HCT116 (cell line): ENCODE data around the gene KAZN. TPM values are rescaled to one million over a fixed set of nuclear protein-coding genes. Genes with fewer than 3 reads are reported as not detected.

Source experiments
- ATAC-seq: fragments of 200-7000 bp; cut with Tn5 transposase; 2 replicates; pipeline ENCODE4 v1.9.1; 2020; ENCODE audit warnings: mild to moderate bottlenecking, moderate library complexity
- BruUV-seq: library from RNA; stranded (reverse); fragments of 400-500 nt; replicated peaks from 2 replicates; lab custom pipeline; 2021; lab: Mats Ljungman, UMichigan
- CTCF ChIA-PET: fragments of 300-600 bp; sonication (Branson Sonifier 250); formaldehyde crosslinking; loops from one replicate; lab custom pipeline; 2021; ENCODE audit warnings: antibody characterized with exemption; lab: Charles Lee
- POLR2A ChIA-PET: fragments of 300-600, 350-600 bp; sonication (Branson Sonifier 250); formaldehyde crosslinking; loops from one replicate; lab custom pipeline; 2021; ENCODE audit warnings: antibody characterized with exemption; lab: Charles Lee
- RAD21 ChIA-PET, 2 experiments: fragments of 300-600 bp; sonication (Branson Sonifier 250); formaldehyde crosslinking; loops; one replicate each; lab custom pipeline; 2023; ENCODE audit warnings: low total read pairs in 2 of 2; ENCODE audit not compliant: uncharacterized antibody in 2 of 2, unreplicated experiment in 2 of 2, low non-redundant PET in 1 of 2; lab: Charles Lee
- DNase-seq: peaks from one replicate; pipeline ENCODE4 v3.0.0-alpha.2; 2010; ENCODE audit warnings: low read depth, low spot score
- H2AFZ ChIP-seq: fragments of 200-600 bp; shearing (Covaris generic), sonication (generic); 2 replicates; pipeline ENCODE4 v1.6.1; 2017; ENCODE audit warnings: low read depth, mixed run types, mixed read lengths, antibody characterized with exemption, low read length; ENCODE audit not compliant: poor library complexity, severe bottlenecking
- H3K27ac ChIP-seq: 2 replicates; pipeline ENCODE4 v1.5.1; 2012; ENCODE audit warnings: low read depth, low read length
- H3K27me3 ChIP-seq: fragments of 200-600 bp; sonication (generic); 2 replicates; pipeline ENCODE4 v1.6.1; 2016; ENCODE audit warnings: mixed run types, low read length, mixed read lengths; ENCODE audit not compliant: insufficient read depth
- H3K36me3 ChIP-seq, 2 experiments: fragments of 200-500 bp in 1 of 2; fragments of 200-600 bp in 1 of 2; sonication (Bioruptor generic) in 1 of 2; sonication (generic) in 1 of 2; 2 replicates each; pipeline versions ENCODE4 v1.5.1 to v1.6.1; 2014 to 2016; ENCODE audit warnings: low read length in 2 of 2, inconsistent platforms in 1 of 2, mixed read lengths in 1 of 2, mixed run types in 1 of 2; ENCODE audit not compliant: insufficient read depth in 2 of 2, control insufficient read depth in 1 of 2
- H3K4me1 ChIP-seq, 2 experiments: fragments of 200-600 bp in 1 of 2; sonication (generic) in 1 of 2; 2 replicates each; pipeline versions ENCODE4 v1.5.1 to v1.6.1; 2012 to 2017; ENCODE audit warnings: low read length in 2 of 2, inconsistent platforms in 1 of 2, mild to moderate bottlenecking in 1 of 2, mixed read lengths in 1 of 2, mixed run types in 1 of 2, moderate library complexity in 1 of 2; ENCODE audit not compliant: insufficient read depth in 2 of 2, control insufficient read depth in 1 of 2
- H3K4me2 ChIP-seq: fragments of 200-600 bp; sonication (generic); 2 replicates; pipeline ENCODE4 v1.6.1; 2017; ENCODE audit warnings: mixed run types, low read length, mixed read lengths
- H3K4me3 ChIP-seq, 2 experiments: fragments of 200-600 bp in 1 of 2; sonication (generic) in 1 of 2; replicated peaks in 1 of 2; 2 replicates each; pipeline ENCODE4 v1.5.1; 2011 to 2016; ENCODE audit warnings: low read length in 2 of 2, control low read depth in 1 of 2, low read depth in 1 of 2, mild to moderate bottlenecking in 1 of 2, mixed read lengths in 1 of 2, mixed run types in 1 of 2
- H3K79me2 ChIP-seq: fragments of 200-600 bp; sonication (generic); 2 replicates; pipeline ENCODE4 v1.6.1; 2017; ENCODE audit warnings: mild to moderate bottlenecking, mixed run types, low read length, moderate library complexity, mixed read lengths; ENCODE audit not compliant: insufficient read depth
- H3K9ac ChIP-seq: fragments of 200-600 bp; sonication (generic); 2 replicates; pipeline ENCODE4 v1.6.1; 2016; ENCODE audit warnings: low read length, mixed read lengths
- H3K9me2 ChIP-seq: fragments of 200-600 bp; sonication (generic), shearing (Covaris generic); 2 replicates; pipeline ENCODE4 v1.6.1; 2017; ENCODE audit warnings: mixed run types, mild to moderate bottlenecking, moderate library complexity; ENCODE audit not compliant: insufficient read depth
- H3K9me3 ChIP-seq, 2 experiments: fragments of 200-500 bp in 1 of 2; fragments of 200-600 bp in 1 of 2; sonication (Bioruptor generic) in 1 of 2; sonication (generic) in 1 of 2; 2 replicates each; pipeline ENCODE4 v1.6.1; 2014 to 2017; ENCODE audit warnings: low read length in 2 of 2, mixed read lengths in 2 of 2, inconsistent platforms in 1 of 2, low read depth in 1 of 2, mild to moderate bottlenecking in 1 of 2, mixed run types in 1 of 2, moderate library complexity in 1 of 2; ENCODE audit not compliant: control insufficient read depth in 1 of 2, insufficient read depth in 1 of 2
- H4K20me1 ChIP-seq: fragments of 200-600 bp; sonication (generic), shearing (Covaris generic); 2 replicates; pipeline ENCODE4 v1.6.1; 2017; ENCODE audit warnings: mixed run types, mild to moderate bottlenecking, moderate library complexity; ENCODE audit not compliant: insufficient read depth
- CBX3 ChIP-seq: IDR thresholded peaks from 2 replicates; pipeline ENCODE4 v1.6.1; 2012; ENCODE audit warnings: low read depth
- CEBPB ChIP-seq: IDR thresholded peaks from 2 replicates; pipeline ENCODE4 v1.6.1; 2012; ENCODE audit warnings: low read depth
- EGR1 ChIP-seq: IDR thresholded peaks from 2 replicates; pipeline ENCODE4 v1.6.1; 2012; ENCODE audit warnings: low read depth
- ELF1 ChIP-seq: IDR thresholded peaks from 2 replicates; pipeline ENCODE4 v1.6.1; 2012; ENCODE audit warnings: low read depth, borderline replicate concordance
- EZH2 ChIP-seq: fragments of 200-600 bp; sonication (generic); IDR thresholded peaks from 2 replicates; pipeline ENCODE4 v1.6.1; 2017; ENCODE audit warnings: antibody characterized with exemption, mixed run types
- FOSL1 ChIP-seq: IDR thresholded peaks from 2 replicates; pipeline ENCODE4 v1.6.1; 2012; ENCODE audit warnings: low read depth
- JUND ChIP-seq: IDR thresholded peaks from 2 replicates; pipeline ENCODE4 v1.6.1; 2012
- POLR2A ChIP-seq: IDR thresholded peaks from 2 replicates; pipeline ENCODE4 v1.7.0; 2011; ENCODE audit warnings: borderline replicate concordance; ENCODE audit not compliant: insufficient read depth, insufficient read length; ENCODE audit errors: extremely low read depth
- POLR2AphosphoS5 ChIP-seq: IDR thresholded peaks from 2 replicates; pipeline ENCODE4 v1.6.1; 2011; ENCODE audit warnings: mild to moderate bottlenecking, low read depth, low read length, moderate library complexity
- RAD21 ChIP-seq: IDR thresholded peaks from 2 replicates; pipeline ENCODE4 v1.6.1; 2012; ENCODE audit warnings: low read depth, mild to moderate bottlenecking
- SIN3A ChIP-seq: IDR thresholded peaks from 2 replicates; pipeline ENCODE4 v1.6.1; 2012; ENCODE audit warnings: low read depth
- SRF ChIP-seq: IDR thresholded peaks from 2 replicates; pipeline ENCODE4 v1.6.1; 2012; ENCODE audit warnings: low read depth
- TCF7L2 ChIP-seq: IDR thresholded peaks from 2 replicates; pipeline ENCODE4 v1.7.0; 2011; ENCODE audit warnings: borderline replicate concordance, inconsistent platforms; ENCODE audit not compliant: insufficient read depth, insufficient read length; ENCODE audit errors: extremely low read depth
- YY1 ChIP-seq: IDR thresholded peaks from 2 replicates; pipeline ENCODE4 v1.6.1; 2011; ENCODE audit warnings: low read length, low read depth, moderate library complexity, mild to moderate bottlenecking; ENCODE audit not compliant: insufficient replicate concordance; ENCODE audit errors: extremely low read depth
- ZFX ChIP-seq: fragments of 450-650 bp; IDR thresholded peaks from 2 replicates; pipeline ENCODE4 v1.6.1; 2017
- ZNF274 ChIP-seq: fragments of 200-500 bp; sonication (Bioruptor generic); IDR thresholded peaks from 2 replicates; pipeline ENCODE4 v1.6.1; 2014; ENCODE audit warnings: mild to moderate bottlenecking, low read depth, low read length, inconsistent platforms
- intact Hi-C: fragments of 100-400 bp; cut with micrococcal nuclease; formaldehyde crosslinking; loops from 2 replicates; pipeline ENCODE4 v1.10.0; 2022
- total RNA-seq: library from RNA; stranded (reverse); gene quantifications from one replicate; pipeline ENCODE4 v1.2.1, GENCODE V29; 2021; ENCODE audit not compliant: unreplicated experiment
- TF ChIP-seq, protein P1 (sequence below): IDR thresholded peaks from 2 replicates; pipeline ENCODE4 v1.6.1; 2012
- TF ChIP-seq, protein P2 (sequence below), 3 experiments: fragments of 200-600 bp in 1 of 3; sonication (generic) in 1 of 3; IDR thresholded peaks in 2 of 3; conservative IDR thresholded peaks in 1 of 3; 2 replicates each; pipeline ENCODE4 v1.5.1; 2012 to 2017; ENCODE audit warnings: low read depth in 2 of 3, low read length in 2 of 3, antibody characterized with exemption in 1 of 3, borderline replicate concordance in 1 of 3, control low read depth in 1 of 3, mild to moderate bottlenecking in 1 of 3, mixed read lengths in 1 of 3, mixed run types in 1 of 3, moderate library complexity in 1 of 3; ENCODE audit not compliant: insufficient read depth in 1 of 3
- TF ChIP-seq, protein P3 (sequence below): IDR thresholded peaks from 2 replicates; pipeline ENCODE4 v1.6.1; 2012

The KAZN gene
- total RNA-seq, 1 experiment from 2014 or later: 13.4 TPM

DNA sequence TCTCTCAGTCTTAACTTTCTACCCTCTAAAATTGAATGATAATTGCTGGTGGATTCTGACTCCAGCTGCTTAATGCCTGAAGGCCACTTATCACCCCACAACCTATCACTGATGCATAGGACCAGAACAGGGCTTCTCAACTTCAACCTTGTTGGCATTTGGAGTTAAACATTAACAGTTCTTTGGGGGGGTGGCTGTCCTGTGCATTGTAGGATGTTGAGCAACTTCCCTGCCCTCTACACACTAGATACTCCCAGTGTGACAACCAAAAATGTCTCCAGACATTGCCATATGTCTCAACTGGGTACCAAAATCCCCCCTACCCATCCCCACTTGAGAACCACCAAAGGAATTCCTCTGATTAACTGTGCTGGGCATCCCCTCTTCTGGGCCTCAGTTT lies 279.6 kb downstream of the KAZN start:
- no peak overlapping the region for H2AFZ ChIP-seq
- peaks cover 41% of the 10 kb centered on the region for H3K27me3 ChIP-seq
- TF ChIP-seq ELF1 (no peak), FOSL1 (no peak), SRF (no peak)
- H3K36me3 ChIP-seq: no peaks in the 10 kb centered on the region
- intact Hi-C loops: no loop called here
- H3K9me2 ChIP-seq: no peaks in the 10 kb centered on the region; the same call in 1 of the 2 replicates
- no peak overlapping the region for H3K9ac ChIP-seq
- no peak overlapping the region for H3K4me3 ChIP-seq
- BruUV-seq: no TSS peak
- ATAC-seq (no peak), DNase-seq (no peak)
- H3K4me1 ChIP-seq: no peaks in the 10 kb centered on the region
- no peaks in the 10 kb centered on the region for H4K20me1 ChIP-seq
- H3K27ac ChIP-seq: no peak overlapping the region
- H3K79me2 ChIP-seq: no peaks in the 10 kb centered on the region
- CTCF ChIA-PET: interaction anchor here (1.6 kb wide), 1 partner anchor 150 kb away, joined by 3 read pairs; no protein-coding TSS in a partner anchor
- RAD21 ChIA-PET: no interaction called here
- POLR2A ChIA-PET: no interaction called here
- H3K9me3 ChIP-seq: no peaks in the 10 kb centered on the region
- H3K4me2 ChIP-seq: no peak overlapping the region

DNA sequence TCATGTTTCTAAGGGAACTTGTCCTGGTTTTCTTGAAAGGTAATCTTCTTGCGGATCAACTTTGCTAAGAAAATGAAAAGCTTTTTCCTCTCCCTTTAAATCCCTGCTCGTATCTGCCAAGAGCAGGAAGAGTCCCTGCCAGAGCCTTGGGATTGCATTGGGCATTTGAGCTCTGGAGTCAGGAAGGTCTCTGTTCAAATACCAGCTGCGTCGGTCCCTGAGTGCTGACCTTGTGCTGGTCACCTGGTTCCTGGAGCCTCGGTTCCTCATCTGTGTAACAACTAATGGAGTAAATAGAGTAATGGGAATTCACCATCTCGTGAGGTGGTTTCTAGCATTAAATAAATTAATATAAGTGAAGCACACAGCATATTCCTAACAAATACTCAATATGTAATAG lies 280.5 kb downstream of the KAZN start:
- BruUV-seq: no TSS peak
- Histone ChIP-seq H3K79me2 (no peaks in the 10 kb centered on the region), H3K9me3 (no peaks in the 10 kb centered on the region), H3K9me2 (no peaks in the 10 kb centered on the region), H3K4me3 (no peak overlapping the region), H3K4me1 (no peaks in the 10 kb centered on the region), H2AFZ (no peak overlapping the region), H3K36me3 (no peaks in the 10 kb centered on the region), H3K27ac (no peak overlapping the region), H3K9ac (no peak overlapping the region), H4K20me1 (no peaks in the 10 kb centered on the region), H3K4me2 (no peak overlapping the region), H3K27me3 (peaks cover 33% of the 10 kb centered on the region)
- TF ChIP-seq TCF7L2: no peak
- no peak for TF ChIP-seq YY1
- TF ChIP-seq ZFX: no peak
- TF ChIP-seq RAD21: no peak
- TF ChIP-seq, protein P1, sequence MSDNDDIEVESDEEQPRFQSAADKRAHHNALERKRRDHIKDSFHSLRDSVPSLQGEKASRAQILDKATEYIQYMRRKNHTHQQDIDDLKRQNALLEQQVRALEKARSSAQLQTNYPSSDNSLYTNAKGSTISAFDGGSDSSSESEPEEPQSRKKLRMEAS: no peak
- no peak for TF ChIP-seq SIN3A
- no peak for TF ChIP-seq FOSL1
- no peak for TF ChIP-seq CEBPB
- no peak for TF ChIP-seq JUND
- no peak for TF ChIP-seq CBX3
- no peak for TF ChIP-seq POLR2AphosphoS5
- no peak for TF ChIP-seq EGR1
- TF ChIP-seq, protein P2, sequence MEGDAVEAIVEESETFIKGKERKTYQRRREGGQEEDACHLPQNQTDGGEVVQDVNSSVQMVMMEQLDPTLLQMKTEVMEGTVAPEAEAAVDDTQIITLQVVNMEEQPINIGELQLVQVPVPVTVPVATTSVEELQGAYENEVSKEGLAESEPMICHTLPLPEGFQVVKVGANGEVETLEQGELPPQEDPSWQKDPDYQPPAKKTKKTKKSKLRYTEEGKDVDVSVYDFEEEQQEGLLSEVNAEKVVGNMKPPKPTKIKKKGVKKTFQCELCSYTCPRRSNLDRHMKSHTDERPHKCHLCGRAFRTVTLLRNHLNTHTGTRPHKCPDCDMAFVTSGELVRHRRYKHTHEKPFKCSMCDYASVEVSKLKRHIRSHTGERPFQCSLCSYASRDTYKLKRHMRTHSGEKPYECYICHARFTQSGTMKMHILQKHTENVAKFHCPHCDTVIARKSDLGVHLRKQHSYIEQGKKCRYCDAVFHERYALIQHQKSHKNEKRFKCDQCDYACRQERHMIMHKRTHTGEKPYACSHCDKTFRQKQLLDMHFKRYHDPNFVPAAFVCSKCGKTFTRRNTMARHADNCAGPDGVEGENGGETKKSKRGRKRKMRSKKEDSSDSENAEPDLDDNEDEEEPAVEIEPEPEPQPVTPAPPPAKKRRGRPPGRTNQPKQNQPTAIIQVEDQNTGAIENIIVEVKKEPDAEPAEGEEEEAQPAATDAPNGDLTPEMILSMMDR (IDR thresholded peaks at IDR 0.05 in 2 of 3, conservative IDR thresholded peaks at IDR 0.05 in 1 of 3; ENCODE audit: borderline replicate concordance in 1 of 3, insufficient read depth in 1 of 3, low read depth in 2 of 3, low read length in 2 of 3): no peak
- no peak for TF ChIP-seq EZH2
- TF ChIP-seq ZNF274: no peak
- no peak for TF ChIP-seq SRF
- TF ChIP-seq, protein P3, sequence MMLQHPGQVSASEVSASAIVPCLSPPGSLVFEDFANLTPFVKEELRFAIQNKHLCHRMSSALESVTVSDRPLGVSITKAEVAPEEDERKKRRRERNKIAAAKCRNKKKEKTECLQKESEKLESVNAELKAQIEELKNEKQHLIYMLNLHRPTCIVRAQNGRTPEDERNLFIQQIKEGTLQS: no peak
- TF ChIP-seq POLR2A: no peak
- RAD21 ChIA-PET: no interaction called here
- DNase-seq (no peak), ATAC-seq (no peak)
- POLR2A ChIA-PET: no interaction called here
- intact Hi-C loops: no loop called here
- CTCF ChIA-PET: interaction anchor here (1.6 kb wide), 1 partner anchor 149 kb away, joined by 3 read pairs; no protein-coding TSS in a partner anchor
